PC-9 (cell line): ENCODE data around the gene IGLL1. TPM values are rescaled to one million over a fixed set of nuclear protein-coding genes. Genes with fewer than 3 reads are reported as not detected.
"Not testable (repeated sequence)": the region's sequence is repeated elsewhere in the genome, so short reads cannot be mapped to it uniquely, and the experiment has no call there.

Experiments used
- BruUV-seq: library from RNA; stranded (reverse); fragments of 400-500 nt; replicated peaks from 2 replicates; lab custom pipeline; 2021; lab: Mats Ljungman, UMichigan
- CTCF ChIA-PET: fragments of 300-600 bp; sonication (Branson Sonifier 250); formaldehyde crosslinking; loops from one replicate; lab custom pipeline; 2022; ENCODE audit warnings: antibody characterized with exemption; lab: Charles Lee
- POLR2A ChIA-PET: fragments of 300-600 bp; sonication (Branson Sonifier 250); formaldehyde crosslinking; loops from one replicate; lab custom pipeline; 2022; ENCODE audit warnings: antibody characterized with exemption; ENCODE audit not compliant: unreplicated experiment; lab: Charles Lee
- DNase-seq, 2 experiments: peaks; one replicate each; pipeline versions ENCODE4 v3.0.0 to v3.0.0-alpha.2; 2015 to 2022; ENCODE audit warnings: mixed read lengths in 1 of 2
- H2AFZ ChIP-seq: fragments of 200-600 bp; sonication (generic); 2 replicates; pipeline ENCODE4 v1.8.1; 2017; ENCODE audit warnings: antibody characterized with exemption
- H3F3A ChIP-seq: fragments of 200-600 bp; sonication (generic); 2 replicates; pipeline ENCODE4 v1.8.1; 2017; ENCODE audit warnings: antibody characterized with exemption, mild to moderate bottlenecking, low read depth; ENCODE audit not compliant: insufficient read depth
- H3K27ac ChIP-seq: fragments of 200-600 bp; sonication (generic); 2 replicates; pipeline ENCODE4 v1.6.1; 2016; ENCODE audit warnings: mixed run types
- H3K27me3 ChIP-seq: fragments of 200-600 bp; sonication (generic); 2 replicates; pipeline ENCODE4 v1.6.1; 2016; ENCODE audit warnings: low read depth, mixed run types; ENCODE audit not compliant: insufficient read depth
- H3K36me3 ChIP-seq: fragments of 200-600 bp; sonication (generic); 2 replicates; pipeline ENCODE4 v1.6.1; 2016; ENCODE audit warnings: low read depth, mixed run types
- H3K4me1 ChIP-seq: fragments of 200-600 bp; sonication (generic); replicated peaks from 2 replicates; pipeline ENCODE4 v1.6.1; 2016; ENCODE audit warnings: mixed run types; ENCODE audit not compliant: insufficient read depth
- H3K4me2 ChIP-seq: fragments of 200-600 bp; sonication (generic); 2 replicates; pipeline ENCODE4 v1.6.1; 2017; ENCODE audit warnings: mixed run types
- H3K4me3 ChIP-seq: fragments of 200-600 bp; sonication (generic); 2 replicates; pipeline ENCODE4 v1.6.1; 2016; ENCODE audit warnings: mixed run types
- H3K79me2 ChIP-seq: fragments of 200-600 bp; sonication (generic); 2 replicates; pipeline ENCODE4 v1.6.1; 2017; ENCODE audit warnings: low read depth, mixed run types
- H3K9me2 ChIP-seq: fragments of 200-600 bp; sonication (generic); 2 replicates; pipeline ENCODE4 v1.8.1; 2017; ENCODE audit warnings: mild to moderate bottlenecking; ENCODE audit not compliant: insufficient read depth
- H3K9me3 ChIP-seq: fragments of 200-600 bp; sonication (generic); 2 replicates; pipeline ENCODE4 v1.8.1; 2016; ENCODE audit warnings: low read depth; ENCODE audit not compliant: insufficient read depth
- H4K20me1 ChIP-seq: fragments of 200-600 bp; sonication (generic); 2 replicates; pipeline ENCODE4 v1.8.1; 2017; ENCODE audit not compliant: insufficient read depth
- EZH2 ChIP-seq: fragments of 200-600 bp; sonication (generic); IDR thresholded peaks from 2 replicates; pipeline ENCODE4 v1.8.0; 2017; ENCODE audit warnings: antibody characterized with exemption, low read depth
- intact Hi-C: fragments of 100-400 bp; cut with micrococcal nuclease; formaldehyde crosslinking; loops from one replicate; pipeline ENCODE4 v1.10.0; 2022; ENCODE audit not compliant: unreplicated experiment
- total RNA-seq: library from RNA; stranded (reverse); gene quantifications from 2 replicates; pipeline ENCODE4 v1.2.3, GENCODE V29; 2021
- TF ChIP-seq, protein P1 (sequence below): fragments of 200-600 bp; sonication (generic); conservative IDR thresholded peaks from 2 replicates; pipeline ENCODE4 v1.6.1; 2017; ENCODE audit warnings: mixed run types, antibody characterized with exemption, mild to moderate bottlenecking, moderate library complexity

IGLL1 gene
- total RNA-seq, 1 experiment from 2014 or later, result not detected

DNA sequence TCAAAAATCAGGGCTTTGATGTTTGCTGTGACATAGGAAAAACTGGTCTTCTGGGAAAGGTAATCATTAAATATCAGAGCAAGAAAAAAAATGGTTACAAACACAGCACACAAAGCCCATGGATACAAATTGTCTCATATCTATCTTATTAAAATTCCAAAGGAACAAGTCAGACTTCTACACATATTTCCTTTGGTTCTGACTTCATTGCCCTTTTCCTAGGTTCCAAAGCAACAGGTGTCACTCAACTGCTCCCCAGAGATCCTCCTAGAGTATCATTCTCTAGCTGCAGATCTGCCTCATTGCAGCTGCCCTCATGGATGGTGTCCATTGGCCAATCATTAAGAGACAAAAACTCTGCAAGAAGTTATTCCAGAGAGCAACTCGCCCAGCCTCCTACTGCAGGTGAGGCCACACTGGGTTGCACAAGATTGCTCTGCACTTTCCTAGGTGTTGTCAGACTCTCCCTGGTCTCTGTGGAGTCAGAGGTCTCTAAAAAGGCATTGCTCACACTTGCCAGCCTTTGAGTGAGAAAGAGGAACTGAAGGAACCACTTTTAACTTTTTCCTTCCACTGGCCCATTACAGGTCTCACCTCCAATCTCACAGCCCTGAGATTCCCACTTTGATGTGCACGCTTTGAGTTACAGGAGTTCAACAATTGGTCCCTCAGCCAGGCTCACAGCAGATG lies 46.3 kb upstream of the IGLL1 start:
- no peak overlapping the region for H3K4me3 ChIP-seq
- no TSS peak for BruUV-seq

DNA sequence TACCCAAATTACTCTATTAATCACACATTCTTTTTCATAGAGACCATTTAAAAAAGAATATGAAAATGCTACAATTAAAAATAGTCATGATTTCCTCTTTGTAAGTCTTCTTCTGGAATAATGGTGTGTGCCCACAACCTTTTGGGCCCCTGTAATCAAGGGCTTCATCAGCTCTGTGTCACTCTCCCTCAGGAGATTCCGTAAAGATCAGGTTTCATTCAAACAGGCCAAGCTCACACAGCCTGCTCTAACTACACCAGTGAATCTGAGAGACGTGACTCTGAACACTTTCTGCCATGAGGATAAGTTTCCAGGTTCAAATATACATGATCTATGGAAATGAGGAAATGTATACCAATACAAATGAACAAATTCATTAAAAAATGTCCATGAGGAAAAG lies 42.5 kb upstream of the IGLL1 start:
- TF ChIP-seq, protein P1, sequence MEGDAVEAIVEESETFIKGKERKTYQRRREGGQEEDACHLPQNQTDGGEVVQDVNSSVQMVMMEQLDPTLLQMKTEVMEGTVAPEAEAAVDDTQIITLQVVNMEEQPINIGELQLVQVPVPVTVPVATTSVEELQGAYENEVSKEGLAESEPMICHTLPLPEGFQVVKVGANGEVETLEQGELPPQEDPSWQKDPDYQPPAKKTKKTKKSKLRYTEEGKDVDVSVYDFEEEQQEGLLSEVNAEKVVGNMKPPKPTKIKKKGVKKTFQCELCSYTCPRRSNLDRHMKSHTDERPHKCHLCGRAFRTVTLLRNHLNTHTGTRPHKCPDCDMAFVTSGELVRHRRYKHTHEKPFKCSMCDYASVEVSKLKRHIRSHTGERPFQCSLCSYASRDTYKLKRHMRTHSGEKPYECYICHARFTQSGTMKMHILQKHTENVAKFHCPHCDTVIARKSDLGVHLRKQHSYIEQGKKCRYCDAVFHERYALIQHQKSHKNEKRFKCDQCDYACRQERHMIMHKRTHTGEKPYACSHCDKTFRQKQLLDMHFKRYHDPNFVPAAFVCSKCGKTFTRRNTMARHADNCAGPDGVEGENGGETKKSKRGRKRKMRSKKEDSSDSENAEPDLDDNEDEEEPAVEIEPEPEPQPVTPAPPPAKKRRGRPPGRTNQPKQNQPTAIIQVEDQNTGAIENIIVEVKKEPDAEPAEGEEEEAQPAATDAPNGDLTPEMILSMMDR, result no peak
- no peak for TF ChIP-seq EZH2
- ChIA-PET POLR2A (no interaction called here), CTCF (no interaction called here)
- Histone ChIP-seq H3K27ac (no peak overlapping the region), H2AFZ (no peak overlapping the region), H3F3A (no peaks in the 10 kb centered on the region), H3K36me3 (no peaks in the 10 kb centered on the region), H4K20me1 (no peaks in the 10 kb centered on the region), H3K27me3 (no peaks in the 10 kb centered on the region), H3K4me3 (no peak overlapping the region), H3K4me1 (no peaks in the 10 kb centered on the region), H3K9me2 (no peaks in the 10 kb centered on the region), H3K9me3 (no peaks in the 10 kb centered on the region), H3K79me2 (no peaks in the 10 kb centered on the region), H3K4me2 (no peak overlapping the region)
- intact Hi-C loops, result no loop called here
- no TSS peak for BruUV-seq
- DNase-seq, result no peak

More for the DNA sequence above, 46.3 kb upstream of the IGLL1 start:
- Histone ChIP-seq H3K9me3 (no peaks in the 10 kb centered on the region), H2AFZ (no peak overlapping the region), H3K79me2 (no peaks in the 10 kb centered on the region), H3K27ac (no peak overlapping the region), H3K9me2 (no peaks in the 10 kb centered on the region), H3K4me2 (no peak overlapping the region), H3K36me3 (no peaks in the 10 kb centered on the region), H3K4me1 (no peaks in the 10 kb centered on the region), H3K27me3 (no peaks in the 10 kb centered on the region), H3F3A (no peaks in the 10 kb centered on the region), H4K20me1 (no peaks in the 10 kb centered on the region)
- TF ChIP-seq EZH2, result no peak
- TF ChIP-seq, protein P1, result no peak
- intact Hi-C loops, result no loop called here
- CTCF ChIA-PET, result no interaction called here
- POLR2A ChIA-PET, result no interaction called here
- DNase-seq, result peak in 1 of 2 experiments; percentile 60

DNA sequence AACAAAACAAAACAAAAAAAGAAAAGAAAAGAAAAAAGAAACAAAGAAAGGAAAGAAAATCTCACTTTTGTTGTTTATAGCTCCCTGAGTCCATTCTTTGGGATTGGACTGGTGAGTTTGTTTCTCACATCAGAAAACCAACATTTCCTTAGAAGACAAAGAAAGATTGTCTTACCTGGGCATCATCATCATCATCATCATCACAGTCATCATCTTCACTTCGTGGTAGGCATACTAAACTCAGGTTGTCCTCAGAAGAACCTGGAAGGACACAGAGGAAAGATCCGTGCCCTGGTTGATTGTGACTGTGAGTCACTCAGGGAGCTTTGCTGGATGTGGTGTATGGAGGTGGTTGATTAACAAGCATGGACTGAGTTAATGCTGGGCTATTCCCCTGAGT lies 41.8 kb upstream of the IGLL1 start:
- DNase-seq, intact Hi-C loops: not testable (repeated sequence)

More for the DNA sequence above, 41.8 kb upstream of the IGLL1 start:
- H4K20me1 ChIP-seq, H3K4me1 ChIP-seq, CTCF ChIA-PET, H2AFZ ChIP-seq, H3K4me2 ChIP-seq, H3K36me3 ChIP-seq, H3K27me3 ChIP-seq, H3K79me2 ChIP-seq, H3K27ac ChIP-seq, BruUV-seq, H3K9me2 ChIP-seq, H3F3A ChIP-seq, H3K4me3 ChIP-seq, POLR2A ChIA-PET, H3K9me3 ChIP-seq: not testable (repeated sequence)
